ENCODE measurements around the gene TMEM178A. TPM values are rescaled to one million over a fixed set of nuclear protein-coding genes. Genes with fewer than 3 reads are reported as not detected.

Gene TMEM178A
- total RNA-seq, 1 donor from 2014 or later, result 9.3 TPM

DNA sequence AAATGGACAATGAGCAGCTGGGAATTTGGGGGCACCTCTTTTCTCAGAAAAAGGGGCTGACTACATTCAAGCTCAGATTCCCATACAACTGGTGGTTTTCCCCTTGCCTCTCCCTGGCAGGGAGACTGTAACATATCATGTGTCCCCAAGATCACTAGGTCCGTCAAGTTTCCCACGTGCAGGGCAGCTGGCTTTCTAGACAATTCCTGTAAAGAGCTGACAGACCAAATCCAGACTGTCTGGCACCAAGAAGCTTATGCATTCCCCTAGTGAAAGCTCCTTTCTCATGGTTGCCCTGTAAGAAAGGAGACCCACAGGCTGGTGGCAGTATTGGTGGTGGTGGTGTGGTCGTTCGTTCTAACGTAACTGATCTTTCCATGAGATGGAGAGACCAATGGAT lies 64.6 kb downstream of the TMEM178A start:
- no peaks in the 10 kb centered on the region for H3K9me3 Mint-ChIP-seq
- no peaks in the 10 kb centered on the region for H3K27me3 Mint-ChIP-seq
- H3K4me1 Mint-ChIP-seq (ENCODE audit: unreplicated experiment), result peaks cover 16% of the 10 kb centered on the region
- no peak for DNase-seq (ENCODE audit: extremely low spot score, unreplicated experiment)
- no peak overlapping the region for H3K27ac Mint-ChIP-seq
- no peak overlapping the region for H3K4me3 Mint-ChIP-seq
- TF ChIP-seq, protein P1, sequence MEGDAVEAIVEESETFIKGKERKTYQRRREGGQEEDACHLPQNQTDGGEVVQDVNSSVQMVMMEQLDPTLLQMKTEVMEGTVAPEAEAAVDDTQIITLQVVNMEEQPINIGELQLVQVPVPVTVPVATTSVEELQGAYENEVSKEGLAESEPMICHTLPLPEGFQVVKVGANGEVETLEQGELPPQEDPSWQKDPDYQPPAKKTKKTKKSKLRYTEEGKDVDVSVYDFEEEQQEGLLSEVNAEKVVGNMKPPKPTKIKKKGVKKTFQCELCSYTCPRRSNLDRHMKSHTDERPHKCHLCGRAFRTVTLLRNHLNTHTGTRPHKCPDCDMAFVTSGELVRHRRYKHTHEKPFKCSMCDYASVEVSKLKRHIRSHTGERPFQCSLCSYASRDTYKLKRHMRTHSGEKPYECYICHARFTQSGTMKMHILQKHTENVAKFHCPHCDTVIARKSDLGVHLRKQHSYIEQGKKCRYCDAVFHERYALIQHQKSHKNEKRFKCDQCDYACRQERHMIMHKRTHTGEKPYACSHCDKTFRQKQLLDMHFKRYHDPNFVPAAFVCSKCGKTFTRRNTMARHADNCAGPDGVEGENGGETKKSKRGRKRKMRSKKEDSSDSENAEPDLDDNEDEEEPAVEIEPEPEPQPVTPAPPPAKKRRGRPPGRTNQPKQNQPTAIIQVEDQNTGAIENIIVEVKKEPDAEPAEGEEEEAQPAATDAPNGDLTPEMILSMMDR (conservative IDR thresholded peaks at IDR 0.05), result no peak
- peaks cover 36% of the 10 kb centered on the region for H3K36me3 Mint-ChIP-seq

DNA sequence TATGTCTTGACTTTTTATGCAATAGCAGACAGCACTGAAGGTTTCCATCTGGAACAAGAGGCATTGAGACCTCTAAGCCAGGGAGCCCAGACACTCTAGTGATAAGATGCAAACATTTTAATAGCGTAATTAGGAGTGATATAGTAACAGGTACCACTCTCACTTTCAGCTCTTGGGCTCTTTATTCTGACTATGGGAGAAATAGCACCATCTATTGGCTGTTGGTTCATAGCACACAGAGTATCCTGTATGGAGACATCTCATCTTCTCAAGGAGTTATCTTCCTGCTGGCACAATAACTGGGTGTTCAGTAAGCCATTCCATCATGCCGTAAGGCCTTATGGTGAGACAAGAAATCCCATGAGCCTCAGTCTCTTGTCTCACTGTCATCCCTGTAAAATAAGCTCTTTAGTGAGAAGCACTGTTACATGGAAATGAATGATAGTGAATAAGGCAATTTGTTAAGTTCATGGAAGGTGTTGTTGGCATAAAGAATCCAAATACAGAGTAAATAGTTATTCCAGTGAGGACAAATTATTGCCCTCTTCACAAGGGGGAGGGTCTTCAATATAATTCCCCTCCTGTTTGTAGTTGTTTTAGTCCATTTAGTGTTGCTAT lies 65.1 kb downstream of the TMEM178A start:
- DNase-seq (ENCODE audit: extremely low spot score, unreplicated experiment), result no peak
- Mint-ChIP-seq H3K4me3 (no peak overlapping the region), H3K27me3 (no peaks in the 10 kb centered on the region), H3K27ac (no peak overlapping the region), H3K4me1 (ENCODE audit: unreplicated experiment) (peaks cover 14% of the 10 kb centered on the region), H3K9me3 (no peaks in the 10 kb centered on the region), H3K36me3 (peaks cover 39% of the 10 kb centered on the region)
- TF ChIP-seq, protein P1 (conservative IDR thresholded peaks at IDR 0.05), result peak; percentile 65

DNA sequence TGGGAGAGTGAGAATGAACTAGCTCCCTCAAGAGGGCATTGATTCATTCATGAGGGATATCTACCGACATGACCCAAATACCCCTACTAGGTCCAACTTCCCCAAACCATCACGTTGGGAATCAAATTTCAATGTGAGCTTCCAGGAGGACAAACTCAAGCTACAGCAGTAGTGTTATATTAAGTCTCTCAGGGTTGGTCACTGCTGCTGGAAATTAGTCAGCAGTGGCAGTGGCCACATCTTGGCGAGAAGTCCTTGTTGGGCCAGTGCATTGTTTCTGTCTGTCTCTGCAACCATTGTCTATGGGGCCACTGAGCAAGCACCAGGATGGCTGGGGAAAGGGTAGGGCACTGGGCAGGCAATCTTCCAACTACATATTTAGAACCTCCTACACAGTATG lies 65.8 kb downstream of the TMEM178A start:
- Mint-ChIP-seq H3K4me1 (ENCODE audit: unreplicated experiment) (peaks cover 6% of the 10 kb centered on the region), H3K9me3 (no peaks in the 10 kb centered on the region), H3K27ac (no peak overlapping the region), H3K27me3 (no peaks in the 10 kb centered on the region), H3K4me3 (no peak overlapping the region), H3K36me3 (peaks cover 36% of the 10 kb centered on the region)
- DNase-seq (ENCODE audit: extremely low spot score, unreplicated experiment), result no peak
- TF ChIP-seq, protein P1 (conservative IDR thresholded peaks at IDR 0.05), result no peak

DNA sequence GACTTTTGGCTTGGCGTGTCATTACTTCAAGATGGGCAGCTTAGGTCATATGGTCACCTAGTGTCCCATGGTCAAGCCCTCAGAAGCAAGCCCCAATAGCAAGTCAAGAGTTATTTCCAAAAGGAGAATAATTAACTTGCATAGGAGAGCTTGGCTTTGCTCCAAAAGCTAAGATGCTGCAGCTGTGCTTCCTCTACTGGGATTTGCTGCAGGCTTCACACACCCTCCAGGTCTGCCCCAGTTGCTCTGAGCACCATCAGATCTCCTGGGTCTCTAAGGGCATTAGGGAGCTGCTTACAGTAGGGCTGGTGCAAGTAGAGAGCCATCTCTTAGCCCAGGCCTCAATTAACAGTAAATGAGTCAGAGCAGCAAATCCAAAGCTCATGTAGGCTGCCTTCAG lies 66.8 kb downstream of the TMEM178A start:
- H3K4me3 Mint-ChIP-seq, result no peak overlapping the region
- TF ChIP-seq, protein P1 (conservative IDR thresholded peaks at IDR 0.05), result no peak
- H3K27me3 Mint-ChIP-seq, result no peaks in the 10 kb centered on the region
- no peak for DNase-seq (ENCODE audit: extremely low spot score, unreplicated experiment)
- H3K4me1 Mint-ChIP-seq (ENCODE audit: unreplicated experiment), result peaks cover 3% of the 10 kb centered on the region
- H3K27ac Mint-ChIP-seq, result no peak overlapping the region
- H3K9me3 Mint-ChIP-seq, result no peaks in the 10 kb centered on the region
- H3K36me3 Mint-ChIP-seq, result peaks cover 41% of the 10 kb centered on the region

DNA sequence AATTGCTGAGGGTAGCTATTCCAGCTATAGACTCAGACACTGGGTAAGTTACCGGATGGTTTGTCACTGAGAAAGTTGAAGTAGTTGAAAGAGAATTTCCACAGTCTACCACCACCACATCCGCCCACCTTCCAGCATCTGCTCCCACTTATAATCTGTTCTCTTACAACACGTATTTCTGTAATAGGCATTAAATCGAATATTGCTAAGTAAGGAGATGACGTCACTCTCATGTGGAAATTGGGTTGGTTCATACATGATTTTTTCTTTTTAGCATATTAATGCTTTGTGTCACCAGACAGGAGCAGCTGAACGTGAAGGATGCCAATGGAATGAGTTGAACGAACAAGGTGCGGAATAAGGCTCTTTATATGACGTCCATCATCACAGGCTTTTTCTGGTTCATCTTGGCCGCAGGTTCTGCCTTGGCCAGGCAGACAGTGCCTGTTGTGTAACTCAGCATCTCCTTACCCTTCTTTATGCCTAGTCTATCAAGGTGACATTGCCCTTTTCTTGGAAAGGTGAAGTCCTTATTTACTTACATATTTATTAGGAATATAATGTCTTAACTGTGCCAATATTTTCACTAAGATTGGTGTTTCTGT lies 67.5 kb downstream of the TMEM178A start:
- TF ChIP-seq, protein P1 (conservative IDR thresholded peaks at IDR 0.05), result no peak
- peaks cover 8% of the 10 kb centered on the region for H3K4me1 Mint-ChIP-seq (ENCODE audit: unreplicated experiment)
- no peak overlapping the region for H3K4me3 Mint-ChIP-seq
- H3K27me3 Mint-ChIP-seq, result no peaks in the 10 kb centered on the region
- H3K9me3 Mint-ChIP-seq, result no peaks in the 10 kb centered on the region
- H3K27ac Mint-ChIP-seq, result no peak overlapping the region
- no peak for DNase-seq (ENCODE audit: extremely low spot score, unreplicated experiment)
- peaks cover 46% of the 10 kb centered on the region for H3K36me3 Mint-ChIP-seq
